ENCODE data around the gene BCL2L2. TPM values are rescaled to one million over a fixed set of nuclear protein-coding genes. Genes with fewer than 3 reads are reported as not detected.
"Not testable (repeated sequence)": the region's sequence is repeated elsewhere in the genome, so short reads cannot be mapped to it uniquely, and the experiment has no call there.

Gene BCL2L2
- 17.5 and 18.3 TPM in 2 replicates for total RNA-seq

- peak; percentile 72 for DNase-seq (ENCODE audit: low read depth, low spot score)
These were observed at the start of gene BCL2L2 for GRCh38 chr14:23306412-23307145. Gene BCL2L2, plus strand, starts transcription at chr14:23306833. Its CDS starts 935 bp downstream, at chr14:23307768.

GRCh38 chr14:23258256-23258655 is 48.4 kb upstream of the BCL2L2 start:
- DNase-seq (ENCODE audit: low read depth, low spot score) = no peak

GRCh38 chr14:23259426-23259825 is 47.2 kb upstream of the BCL2L2 start:
- DNase-seq (ENCODE audit: low read depth, low spot score) = no peak

GRCh38 chr14:23260849-23261248 is 45.8 kb upstream of the BCL2L2 start:
- not testable (repeated sequence) for DNase-seq (ENCODE audit: low read depth, low spot score)

- no peak for DNase-seq (ENCODE audit: low read depth, low spot score)
These were observed 37.4 kb upstream of the BCL2L2 start for GRCh38 chr14:23269193-23269592.

- no peak for DNase-seq (ENCODE audit: low read depth, low spot score)
These were observed 31.2 kb upstream of the BCL2L2 start for GRCh38 chr14:23275412-23275811.

- no peak for DNase-seq (ENCODE audit: low read depth, low spot score)
These were observed 29.4 kb upstream of the BCL2L2 start for GRCh38 chr14:23277189-23277588.

- not testable (repeated sequence) for DNase-seq (ENCODE audit: low read depth, low spot score)
These were observed 28.7 kb upstream of the BCL2L2 start for GRCh38 chr14:23277928-23278327.

GRCh38 chr14:23281247-23281646 is 25.4 kb upstream of the BCL2L2 start:
- no peak for DNase-seq (ENCODE audit: low read depth, low spot score)

- no peak for DNase-seq (ENCODE audit: low read depth, low spot score)
These were observed 21.7 kb upstream of the BCL2L2 start for GRCh38 chr14:23284654-23285529.

GRCh38 chr14:23285530-23286019 is 21.1 kb upstream of the BCL2L2 start:
- no peak for DNase-seq (ENCODE audit: low read depth, low spot score)

- peak; percentile 96 for DNase-seq (ENCODE audit: low read depth, low spot score)
These were observed 20.4 kb upstream of the BCL2L2 start, which contains the start of gene HOMEZ for GRCh38 chr14:23286020-23286901. Gene HOMEZ, minus strand, starts transcription at chr14:23286132. Its CDS starts 180 bp downstream, at chr14:23285952.

- DNase-seq (ENCODE audit: low read depth, low spot score) = no peak
These were observed 19.6 kb upstream of the BCL2L2 start for GRCh38 chr14:23286902-23287479.

GRCh38 chr14:23294734-23295561 is 11.7 kb upstream of the BCL2L2 start:
- no peak for DNase-seq (ENCODE audit: low read depth, low spot score)

- DNase-seq (ENCODE audit: low read depth, low spot score) = no peak
These were observed 10.4 kb upstream of the BCL2L2 start for GRCh38 chr14:23296012-23296777.

- DNase-seq (ENCODE audit: low read depth, low spot score) = no peak
These were observed 9.5 kb upstream of the BCL2L2 start for GRCh38 chr14:23297096-23297495.

GRCh38 chr14:23297611-23298277 is 8.9 kb upstream of the BCL2L2 start:
- no peak for DNase-seq (ENCODE audit: low read depth, low spot score)

- DNase-seq (ENCODE audit: low read depth, low spot score) = no peak
These were observed 7.2 kb upstream of the BCL2L2 start for GRCh38 chr14:23299211-23299957.

Measured in pulmonary artery endothelial cell (primary cell).